HG03520 (cell line): ENCODE measurements around the gene FAAP100.

Source experiments
- ATAC-seq: cut with Tn5 transposase; IDR thresholded peaks from one replicate; pipeline ENCODE4 v1.9.1; 2021; ENCODE audit warnings: mild to moderate bottlenecking, moderate library complexity; ENCODE audit not compliant: unreplicated experiment

The FAAP100 gene

DNA sequence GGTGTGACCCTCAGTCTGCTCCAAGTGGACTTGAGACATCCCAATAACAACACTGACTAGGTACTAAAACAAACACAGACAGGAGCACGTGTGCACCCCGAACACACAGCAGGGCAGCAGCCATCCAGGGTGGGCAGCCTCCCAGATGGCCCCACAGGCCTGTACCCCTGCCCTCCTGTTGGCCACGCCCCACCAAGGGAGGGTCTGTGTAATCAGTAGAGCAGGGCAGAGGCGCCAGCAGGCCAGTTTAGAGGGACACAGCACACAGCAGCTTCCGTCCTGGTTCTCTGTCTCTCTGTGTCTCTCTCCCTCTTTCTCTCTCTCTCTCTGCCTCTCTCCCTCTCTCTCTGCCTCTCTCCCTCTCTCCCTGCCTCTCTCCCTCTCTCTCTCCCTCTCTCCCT lies 61.0 kb downstream of the FAAP100 start:
- no peak for ATAC-seq

GRCh38 chr17:81489998-81490992 lies 61.9 kb downstream of the FAAP100 start:
- ATAC-seq = no peak
